HCT116 (cell line): ENCODE measurements around the gene LACTBL1. TPM values are rescaled to one million over a fixed set of nuclear protein-coding genes. Genes with fewer than 3 reads are reported as not detected.

Experiments used
- ATAC-seq: fragments of 200-7000 bp; cut with Tn5 transposase; 2 replicates; pipeline ENCODE4 v1.9.1; 2020; ENCODE audit warnings: mild to moderate bottlenecking, moderate library complexity
- BruUV-seq: library from RNA; stranded (reverse); fragments of 400-500 nt; replicated peaks from 2 replicates; lab custom pipeline; 2021; lab: Mats Ljungman, UMichigan
- CTCF ChIA-PET: fragments of 300-600 bp; sonication (Branson Sonifier 250); formaldehyde crosslinking; loops from one replicate; lab custom pipeline; 2021; ENCODE audit warnings: antibody characterized with exemption; lab: Charles Lee
- POLR2A ChIA-PET: fragments of 300-600, 350-600 bp; sonication (Branson Sonifier 250); formaldehyde crosslinking; loops from one replicate; lab custom pipeline; 2021; ENCODE audit warnings: antibody characterized with exemption; lab: Charles Lee
- RAD21 ChIA-PET, 2 experiments: fragments of 300-600 bp; sonication (Branson Sonifier 250); formaldehyde crosslinking; loops; one replicate each; lab custom pipeline; 2023; ENCODE audit warnings: low total read pairs in 2 of 2; ENCODE audit not compliant: uncharacterized antibody in 2 of 2, unreplicated experiment in 2 of 2, low non-redundant PET in 1 of 2; lab: Charles Lee
- DNase-seq: peaks from one replicate; pipeline ENCODE4 v3.0.0-alpha.2; 2010; ENCODE audit warnings: low read depth, low spot score
- H2AFZ ChIP-seq: fragments of 200-600 bp; shearing (Covaris generic), sonication (generic); 2 replicates; pipeline ENCODE4 v1.6.1; 2017; ENCODE audit warnings: low read depth, mixed run types, mixed read lengths, antibody characterized with exemption, low read length; ENCODE audit not compliant: poor library complexity, severe bottlenecking
- H3K27ac ChIP-seq: 2 replicates; pipeline ENCODE4 v1.5.1; 2012; ENCODE audit warnings: low read depth, low read length
- H3K27me3 ChIP-seq: fragments of 200-600 bp; sonication (generic); 2 replicates; pipeline ENCODE4 v1.6.1; 2016; ENCODE audit warnings: mixed run types, low read length, mixed read lengths; ENCODE audit not compliant: insufficient read depth
- H3K36me3 ChIP-seq, 2 experiments: fragments of 200-500 bp in 1 of 2; fragments of 200-600 bp in 1 of 2; sonication (Bioruptor generic) in 1 of 2; sonication (generic) in 1 of 2; 2 replicates each; pipeline versions ENCODE4 v1.5.1 to v1.6.1; 2014 to 2016; ENCODE audit warnings: low read length in 2 of 2, inconsistent platforms in 1 of 2, mixed read lengths in 1 of 2, mixed run types in 1 of 2; ENCODE audit not compliant: insufficient read depth in 2 of 2, control insufficient read depth in 1 of 2
- H3K4me1 ChIP-seq, 2 experiments: fragments of 200-600 bp in 1 of 2; sonication (generic) in 1 of 2; 2 replicates each; pipeline versions ENCODE4 v1.5.1 to v1.6.1; 2012 to 2017; ENCODE audit warnings: low read length in 2 of 2, inconsistent platforms in 1 of 2, mild to moderate bottlenecking in 1 of 2, mixed read lengths in 1 of 2, mixed run types in 1 of 2, moderate library complexity in 1 of 2; ENCODE audit not compliant: insufficient read depth in 2 of 2, control insufficient read depth in 1 of 2
- H3K4me2 ChIP-seq: fragments of 200-600 bp; sonication (generic); 2 replicates; pipeline ENCODE4 v1.6.1; 2017; ENCODE audit warnings: mixed run types, low read length, mixed read lengths
- H3K4me3 ChIP-seq, 2 experiments: fragments of 200-600 bp in 1 of 2; sonication (generic) in 1 of 2; replicated peaks in 1 of 2; 2 replicates each; pipeline ENCODE4 v1.5.1; 2011 to 2016; ENCODE audit warnings: low read length in 2 of 2, control low read depth in 1 of 2, low read depth in 1 of 2, mild to moderate bottlenecking in 1 of 2, mixed read lengths in 1 of 2, mixed run types in 1 of 2
- H3K79me2 ChIP-seq: fragments of 200-600 bp; sonication (generic); 2 replicates; pipeline ENCODE4 v1.6.1; 2017; ENCODE audit warnings: mild to moderate bottlenecking, mixed run types, low read length, moderate library complexity, mixed read lengths; ENCODE audit not compliant: insufficient read depth
- H3K9ac ChIP-seq: fragments of 200-600 bp; sonication (generic); 2 replicates; pipeline ENCODE4 v1.6.1; 2016; ENCODE audit warnings: low read length, mixed read lengths
- H3K9me2 ChIP-seq: fragments of 200-600 bp; sonication (generic), shearing (Covaris generic); 2 replicates; pipeline ENCODE4 v1.6.1; 2017; ENCODE audit warnings: mixed run types, mild to moderate bottlenecking, moderate library complexity; ENCODE audit not compliant: insufficient read depth
- H3K9me3 ChIP-seq, 2 experiments: fragments of 200-500 bp in 1 of 2; fragments of 200-600 bp in 1 of 2; sonication (Bioruptor generic) in 1 of 2; sonication (generic) in 1 of 2; 2 replicates each; pipeline ENCODE4 v1.6.1; 2014 to 2017; ENCODE audit warnings: low read length in 2 of 2, mixed read lengths in 2 of 2, inconsistent platforms in 1 of 2, low read depth in 1 of 2, mild to moderate bottlenecking in 1 of 2, mixed run types in 1 of 2, moderate library complexity in 1 of 2; ENCODE audit not compliant: control insufficient read depth in 1 of 2, insufficient read depth in 1 of 2
- H4K20me1 ChIP-seq: fragments of 200-600 bp; sonication (generic), shearing (Covaris generic); 2 replicates; pipeline ENCODE4 v1.6.1; 2017; ENCODE audit warnings: mixed run types, mild to moderate bottlenecking, moderate library complexity; ENCODE audit not compliant: insufficient read depth
- ATF3 ChIP-seq: IDR thresholded peaks from 2 replicates; pipeline ENCODE4 v1.6.1; 2012
- CBX3 ChIP-seq: IDR thresholded peaks from 2 replicates; pipeline ENCODE4 v1.6.1; 2012; ENCODE audit warnings: low read depth
- CTCF ChIP-seq, 3 experiments: fragments of 200-600 bp in 1 of 3; sonication (generic) in 1 of 3; IDR thresholded peaks in 2 of 3; conservative IDR thresholded peaks in 1 of 3; 2 replicates each; pipeline ENCODE4 v1.5.1; 2012 to 2017; ENCODE audit warnings: low read depth in 2 of 3, low read length in 2 of 3, antibody characterized with exemption in 1 of 3, borderline replicate concordance in 1 of 3, control low read depth in 1 of 3, mild to moderate bottlenecking in 1 of 3, mixed read lengths in 1 of 3, mixed run types in 1 of 3, moderate library complexity in 1 of 3; ENCODE audit not compliant: insufficient read depth in 1 of 3
- EZH2 ChIP-seq: fragments of 200-600 bp; sonication (generic); IDR thresholded peaks from 2 replicates; pipeline ENCODE4 v1.6.1; 2017; ENCODE audit warnings: antibody characterized with exemption, mixed run types
- FOSL1 ChIP-seq: IDR thresholded peaks from 2 replicates; pipeline ENCODE4 v1.6.1; 2012; ENCODE audit warnings: low read depth
- POLR2A ChIP-seq: IDR thresholded peaks from 2 replicates; pipeline ENCODE4 v1.7.0; 2011; ENCODE audit warnings: borderline replicate concordance; ENCODE audit not compliant: insufficient read depth, insufficient read length; ENCODE audit errors: extremely low read depth
- POLR2AphosphoS5 ChIP-seq: IDR thresholded peaks from 2 replicates; pipeline ENCODE4 v1.6.1; 2011; ENCODE audit warnings: mild to moderate bottlenecking, low read depth, low read length, moderate library complexity
- RAD21 ChIP-seq: IDR thresholded peaks from 2 replicates; pipeline ENCODE4 v1.6.1; 2012; ENCODE audit warnings: low read depth, mild to moderate bottlenecking
- REST ChIP-seq: IDR thresholded peaks from 2 replicates; pipeline ENCODE4 v1.6.1; 2012; ENCODE audit warnings: low read depth
- TCF7L2 ChIP-seq: IDR thresholded peaks from 2 replicates; pipeline ENCODE4 v1.7.0; 2011; ENCODE audit warnings: borderline replicate concordance, inconsistent platforms; ENCODE audit not compliant: insufficient read depth, insufficient read length; ENCODE audit errors: extremely low read depth
- ZNF274 ChIP-seq: fragments of 200-500 bp; sonication (Bioruptor generic); IDR thresholded peaks from 2 replicates; pipeline ENCODE4 v1.6.1; 2014; ENCODE audit warnings: mild to moderate bottlenecking, low read depth, low read length, inconsistent platforms
- intact Hi-C: fragments of 100-400 bp; cut with micrococcal nuclease; formaldehyde crosslinking; loops from 2 replicates; pipeline ENCODE4 v1.10.0; 2022
- total RNA-seq: library from RNA; stranded (reverse); gene quantifications from one replicate; pipeline ENCODE4 v1.2.1, GENCODE V29; 2021; ENCODE audit not compliant: unreplicated experiment

The LACTBL1 gene
- total RNA-seq, 1 experiment from 2014 or later = not detected

GRCh38 chr1:22907528-22907927, 65.1 kb downstream of the LACTBL1 start (continued):
- TF ChIP-seq REST (no peak), CBX3 (no peak), POLR2AphosphoS5 (no peak), FOSL1 (no peak)

GRCh38 chr1:22906968-22907367, 65.7 kb downstream of the LACTBL1 start:
- Histone ChIP-seq H3K4me1 (no peaks in the 10 kb centered on the region), H3K4me2 (no peak overlapping the region), H3K27ac (no peak overlapping the region), H3K9me2 (no peaks in the 10 kb centered on the region), H3K36me3 (no peaks in the 10 kb centered on the region), H3K27me3 (no peaks in the 10 kb centered on the region), H4K20me1 (no peaks in the 10 kb centered on the region), H3K4me3 (no peak overlapping the region), H3K9ac (no peak overlapping the region), H2AFZ (no peak overlapping the region), H3K79me2 (no peaks in the 10 kb centered on the region), H3K9me3 (no peaks in the 10 kb centered on the region)
- intact Hi-C loops = no loop called here
- ChIA-PET RAD21 (no interaction called here), POLR2A (no interaction called here), CTCF (no interaction called here)
- TF ChIP-seq EZH2 = no peak
- no peak for TF ChIP-seq ATF3
- TF ChIP-seq RAD21 = no peak
- TF ChIP-seq TCF7L2 = no peak
- TF ChIP-seq CTCF (IDR thresholded peaks at IDR 0.05 in 2 of 3, conservative IDR thresholded peaks at IDR 0.05 in 1 of 3; ENCODE audit: borderline replicate concordance in 1 of 3, insufficient read depth in 1 of 3, low read depth in 2 of 3, low read length in 2 of 3) = no peak
- no peak for TF ChIP-seq ZNF274
- TF ChIP-seq POLR2A = no peak
- no peak for TF ChIP-seq REST
- no peak for DNase-seq
- no TSS peak for BruUV-seq
- ATAC-seq = no peak
